ENCODE data around the gene GPAT3.
"Not testable (repeated sequence)": the region's sequence is repeated elsewhere in the genome, so short reads cannot be mapped to it uniquely, and the experiment has no call there.

DNA sequence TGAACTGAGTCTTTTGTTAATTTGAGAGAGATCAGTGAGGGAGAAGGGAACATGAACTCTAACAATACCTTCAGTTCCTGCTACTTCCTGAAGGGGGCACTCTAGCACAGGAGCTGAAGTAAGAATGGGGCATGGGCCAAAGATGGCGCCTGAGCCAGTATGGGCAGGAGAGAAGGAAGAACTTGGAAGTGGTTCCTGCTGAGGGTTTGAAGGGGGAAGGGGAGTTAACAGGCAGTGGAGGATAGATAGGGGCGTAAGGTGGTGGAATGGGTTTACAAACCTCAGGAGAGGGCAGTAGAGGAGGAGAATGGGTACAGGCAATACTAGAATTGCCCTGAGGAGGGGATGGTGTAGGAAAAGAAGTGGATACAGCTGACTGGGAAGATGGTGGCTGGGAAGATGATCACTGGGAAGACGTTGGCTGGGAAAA, 26.7 kb upstream of the GPAT3 start:
- TF ChIP-seq CTCF (conservative IDR thresholded peaks at IDR 0.05; ENCODE audit: low read depth in 2 of 2) = peak; percentile 83 to 90
- TF ChIP-seq EZH2phosphoT487 (IDR thresholded peaks at IDR 0.05; ENCODE audit: unreplicated experiment); EZH2 (IDR thresholded peaks at IDR 0.05; ENCODE audit: low read depth, unreplicated experiment); POLR2AphosphoS5 (IDR thresholded peaks at IDR 0.05; ENCODE audit: low read depth); REST (IDR thresholded peaks at IDR 0.05; ENCODE audit: unreplicated experiment); CREB1 (CRISPR knock-in tag; IDR thresholded peaks at IDR 0.05; ENCODE audit: low read depth): not testable (repeated sequence)
- peak; percentile 91 for TF ChIP-seq ZNF114 (CRISPR knock-in tag; IDR thresholded peaks at IDR 0.05)
- TF ChIP-seq, protein P1, sequence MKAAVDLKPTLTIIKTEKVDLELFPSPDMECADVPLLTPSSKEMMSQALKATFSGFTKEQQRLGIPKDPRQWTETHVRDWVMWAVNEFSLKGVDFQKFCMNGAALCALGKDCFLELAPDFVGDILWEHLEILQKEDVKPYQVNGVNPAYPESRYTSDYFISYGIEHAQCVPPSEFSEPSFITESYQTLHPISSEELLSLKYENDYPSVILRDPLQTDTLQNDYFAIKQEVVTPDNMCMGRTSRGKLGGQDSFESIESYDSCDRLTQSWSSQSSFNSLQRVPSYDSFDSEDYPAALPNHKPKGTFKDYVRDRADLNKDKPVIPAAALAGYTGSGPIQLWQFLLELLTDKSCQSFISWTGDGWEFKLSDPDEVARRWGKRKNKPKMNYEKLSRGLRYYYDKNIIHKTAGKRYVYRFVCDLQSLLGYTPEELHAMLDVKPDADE (IDR thresholded peaks at IDR 0.05) = not testable (repeated sequence)

Data from GM23338 (cell line).